HG03039 (cell line): Measurements from ENCODE around the gene GAREM1.
A peak's percentile ranks its signal among the peaks of the same experiment; 100 is the strongest.
"Not testable (repeated sequence)": the region's sequence is repeated elsewhere in the genome, so short reads cannot be mapped to it uniquely, and the experiment has no call there.

Experiments used
- ATAC-seq: cut with Tn5 transposase; IDR thresholded peaks from one replicate; pipeline ENCODE4 v1.9.1; 2021; ENCODE audit warnings: mild to moderate bottlenecking, moderate library complexity; ENCODE audit not compliant: unreplicated experiment

Gene GAREM1

DNA sequence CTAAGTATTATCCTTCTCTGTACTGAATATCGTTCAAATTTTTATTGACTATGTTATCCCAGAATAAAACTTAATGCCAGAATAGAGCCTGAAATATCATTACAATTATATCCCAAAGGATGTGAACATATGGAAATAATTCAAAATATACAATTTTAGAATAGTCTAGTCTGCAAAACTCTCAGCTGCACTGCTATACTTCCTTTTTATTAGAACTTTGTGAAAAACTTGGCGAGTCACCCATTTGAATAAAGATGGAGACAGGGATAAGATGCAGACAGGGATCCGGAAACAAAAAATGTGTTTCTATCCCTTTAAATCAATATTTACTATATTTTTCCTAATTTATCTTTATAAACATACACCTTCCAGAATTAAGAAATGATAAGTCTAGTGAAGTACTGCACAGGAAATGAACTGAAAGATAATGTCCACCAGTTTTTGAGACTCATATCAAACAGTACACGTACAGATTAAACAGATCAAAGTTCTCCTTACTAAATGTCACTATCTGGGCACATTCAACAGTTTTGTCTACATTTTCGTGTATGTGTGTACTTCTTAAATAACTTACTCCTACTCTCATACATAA, 173.0 kb downstream of the GAREM1 start:
- ATAC-seq = no peak

GRCh38 chr18:32296851-32297250, 173.8 kb downstream of the GAREM1 start:
- no peak for ATAC-seq

- ATAC-seq = no peak
Measured at GRCh38 chr18:32295604-32296003, 175.1 kb downstream of the GAREM1 start.

- no peak for ATAC-seq
Measured at GRCh38 chr18:32293107-32293506, 177.6 kb downstream of the GAREM1 start.

GRCh38 chr18:32291623-32292022, 179.1 kb downstream of the GAREM1 start:
- not testable (repeated sequence) for ATAC-seq

GRCh38 chr18:32290810-32291209, 179.9 kb downstream of the GAREM1 start:
- no peak for ATAC-seq

DNA sequence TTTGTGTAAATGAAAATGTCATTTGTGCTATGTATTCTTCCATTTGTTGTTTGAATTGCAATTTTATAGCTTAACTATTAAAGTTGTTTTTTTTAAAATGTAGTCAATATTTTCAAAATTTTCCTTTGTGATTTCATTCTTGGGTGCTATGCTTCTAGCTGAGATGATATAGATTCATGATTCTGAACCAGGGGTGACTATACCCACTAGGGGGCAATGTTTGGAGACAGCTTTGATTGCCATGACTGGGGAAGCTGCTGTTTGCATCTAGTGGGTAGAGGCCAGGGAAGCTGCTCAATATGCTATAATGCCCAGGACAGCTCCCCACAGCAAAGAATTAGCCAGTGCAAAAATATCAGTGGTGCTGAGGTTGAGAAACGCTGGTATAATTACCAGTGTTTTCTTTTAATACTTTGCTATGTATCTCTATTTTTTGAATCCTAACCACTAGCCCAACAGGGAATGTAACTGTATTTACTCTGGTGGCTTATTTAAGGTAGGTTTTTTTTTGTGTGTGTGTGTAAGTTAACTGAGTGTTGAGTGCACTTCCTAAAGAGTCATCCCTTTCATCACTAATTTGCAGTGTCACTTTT, 181.1 kb downstream of the GAREM1 start:
- ATAC-seq = peak; percentile 87

DNA sequence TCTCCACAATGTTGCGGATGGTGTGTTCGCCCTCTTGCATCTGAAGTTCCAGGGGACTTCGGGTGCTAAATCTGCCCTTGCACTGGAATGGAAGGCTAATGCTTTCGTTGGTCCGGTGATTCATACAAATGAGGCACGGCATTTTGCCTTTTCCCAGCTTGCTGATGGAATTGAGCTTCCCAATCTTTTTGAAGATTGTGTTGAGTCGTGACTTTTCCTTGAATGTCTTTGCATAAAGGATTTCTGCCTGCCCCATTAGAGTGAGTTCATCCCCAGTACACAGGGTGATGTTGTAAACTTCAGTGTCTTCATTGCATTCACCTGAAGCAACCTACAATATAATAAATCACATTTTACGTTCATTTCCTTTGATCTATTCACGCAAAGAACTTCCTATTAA, 182.8 kb downstream of the GAREM1 start:
- no peak for ATAC-seq

- ATAC-seq = no peak
Measured at GRCh38 chr18:32287249-32287648, 183.4 kb downstream of the GAREM1 start.

DNA sequence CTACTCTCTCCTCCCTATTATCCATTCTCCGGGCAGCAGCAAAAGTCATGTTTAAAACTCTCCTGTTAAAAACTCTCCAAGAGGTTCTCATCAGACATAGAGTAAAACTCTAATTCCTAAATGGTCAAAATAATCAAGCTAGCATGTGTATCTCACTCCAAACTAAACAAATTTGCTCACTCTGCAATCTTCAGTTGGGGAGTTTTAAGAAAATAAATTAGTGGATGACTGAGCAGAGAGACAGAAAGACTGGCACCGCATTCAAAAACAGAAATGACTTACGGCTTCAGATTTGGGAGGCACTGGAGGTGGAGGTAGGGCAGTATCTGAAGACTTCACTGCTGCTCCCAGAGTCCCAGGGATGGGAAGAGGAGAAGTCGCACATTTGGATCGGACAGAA, 183.9 kb downstream of the GAREM1 start:
- ATAC-seq = no peak

GRCh38 chr18:32284284-32284683, 186.4 kb downstream of the GAREM1 start:
- no peak for ATAC-seq

- ATAC-seq = no peak
Measured at GRCh38 chr18:32280911-32281310, 189.8 kb downstream of the GAREM1 start.

DNA sequence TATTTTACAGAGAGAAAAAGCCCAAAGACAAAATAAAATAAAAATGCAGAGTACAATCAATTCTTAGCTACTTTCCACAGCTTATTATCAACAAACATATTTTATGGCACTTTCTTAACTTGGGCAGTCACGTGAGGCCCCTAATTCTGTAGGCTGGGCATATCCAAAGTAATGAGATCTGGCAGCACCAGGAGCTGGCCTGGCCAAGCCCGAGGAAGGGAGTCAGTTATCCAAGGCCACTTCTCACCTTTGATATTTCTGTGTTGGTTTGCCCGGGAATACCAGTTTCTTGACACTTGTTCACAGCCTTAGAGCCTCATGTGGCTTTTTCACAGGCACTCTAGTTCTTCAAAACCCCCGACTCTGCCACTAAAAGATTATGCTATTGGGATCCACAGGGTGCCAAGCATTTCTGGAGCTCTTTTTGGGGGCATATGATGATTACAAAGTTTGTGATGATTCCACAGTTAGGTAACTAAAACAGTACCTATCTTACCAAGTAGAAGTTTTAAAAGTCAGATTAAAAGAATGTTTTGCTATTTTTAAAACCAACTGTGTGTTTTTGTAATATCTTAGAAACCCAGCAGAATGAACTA, 190.4 kb downstream of the GAREM1 start:
- no peak for ATAC-seq

GRCh38 chr18:32278177-32278799, 192.4 kb downstream of the GAREM1 start:
- ATAC-seq = no peak

DNA sequence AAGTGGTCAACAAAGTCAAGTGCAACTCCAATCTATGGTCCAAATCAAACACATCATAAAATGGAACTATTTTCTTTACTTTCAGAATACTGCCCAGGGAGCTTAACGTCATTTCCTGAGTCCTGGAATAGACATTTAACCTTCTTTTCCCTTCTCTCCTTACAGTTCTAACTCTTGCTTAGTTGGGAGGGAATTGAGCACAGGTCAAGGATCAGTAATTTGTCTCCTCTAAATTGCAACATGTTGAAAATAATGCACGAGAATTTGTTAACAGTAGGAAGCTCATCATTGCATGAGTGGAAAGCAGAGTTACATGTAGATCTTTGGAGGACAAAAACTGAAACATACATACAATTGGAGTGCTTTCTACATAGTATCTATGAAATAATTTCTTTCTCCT, 193.1 kb downstream of the GAREM1 start:
- ATAC-seq = no peak

GRCh38 chr18:32276906-32277305, 193.8 kb downstream of the GAREM1 start:
- ATAC-seq = no peak

- ATAC-seq = no peak
Measured at GRCh38 chr18:32276256-32276655, 194.4 kb downstream of the GAREM1 start.

DNA sequence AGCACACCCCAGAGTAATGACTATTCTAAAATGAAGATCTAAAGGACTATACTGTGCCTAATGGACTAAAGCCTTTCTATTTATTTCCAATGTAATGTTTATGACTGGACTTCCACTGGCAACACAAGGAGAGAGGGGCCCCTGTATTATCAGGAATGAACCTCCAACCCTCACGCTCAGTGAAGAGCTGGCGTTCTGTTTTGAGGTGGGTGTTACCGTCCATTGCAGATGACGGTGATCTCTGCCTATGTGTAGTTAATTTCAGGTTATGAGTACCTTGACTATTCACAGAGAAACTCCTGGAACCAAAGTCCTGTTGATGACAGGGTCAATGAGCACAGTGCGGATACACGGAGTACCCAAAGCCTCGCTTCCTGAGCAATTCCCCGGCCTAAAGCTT, 195.5 kb downstream of the GAREM1 start:
- ATAC-seq = no peak

- no peak for ATAC-seq
Measured at GRCh38 chr18:32274307-32274706, 196.4 kb downstream of the GAREM1 start.

- peak; percentile 54 for ATAC-seq
Measured at GRCh38 chr18:32271672-32272208, 198.9 kb downstream of the GAREM1 start.

GRCh38 chr18:32270341-32270740, 200.3 kb downstream of the GAREM1 start:
- ATAC-seq = no peak

- ATAC-seq = no peak
Measured at GRCh38 chr18:32267463-32267862, 203.2 kb downstream of the GAREM1 start.
